ENCODE data around the gene CYP3A5. TPM values are rescaled to one million over a fixed set of nuclear protein-coding genes. Genes with fewer than 3 reads are reported as not detected.

Gene CYP3A5
- total and polyA plus RNA-seq, 9 of the 15 experiments (the other 6 are each of a cell fraction or from before 2014, with no cell fraction given), result 0.73 to 2.8 (median 1.5) TPM

DNA sequence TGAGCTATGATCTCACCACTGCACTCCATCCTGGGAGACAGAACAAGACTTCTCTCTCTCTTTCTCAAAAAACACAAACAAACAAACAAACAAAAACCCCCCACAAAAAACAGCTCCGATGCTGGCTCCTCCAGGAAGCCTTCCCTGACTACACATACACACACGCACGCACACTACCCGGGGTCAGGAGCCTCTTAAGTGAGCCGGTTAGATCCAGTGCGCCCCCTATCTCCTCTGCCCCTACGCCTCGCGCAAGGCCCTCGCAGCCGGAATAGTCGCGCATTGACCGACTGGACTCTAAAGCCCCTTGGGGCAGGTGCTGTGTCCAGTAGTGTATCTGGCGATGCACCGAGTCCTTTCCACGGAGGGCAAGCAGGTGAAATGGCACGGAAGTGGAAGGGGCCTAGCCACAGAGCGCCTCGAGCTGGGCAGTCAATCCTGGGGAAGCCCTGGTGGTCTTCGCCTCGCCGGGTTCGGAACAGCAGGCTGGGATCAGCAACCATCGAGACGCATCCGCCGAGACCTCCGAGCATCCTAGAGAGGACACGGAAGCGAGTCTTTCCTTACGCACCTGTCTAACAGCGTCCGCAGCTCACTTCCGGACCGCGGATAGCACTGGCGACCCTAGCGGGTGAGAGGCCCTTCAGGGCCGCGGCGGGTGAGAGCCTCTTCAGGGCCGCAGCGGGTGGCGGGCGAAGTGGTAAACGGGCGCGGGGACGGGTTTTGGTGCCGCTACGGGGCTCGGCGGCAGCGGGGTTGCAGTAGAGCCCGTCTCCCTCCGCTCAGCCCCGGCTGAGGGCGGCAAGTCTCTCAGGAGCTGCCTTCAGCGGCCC is 63.2 kb downstream of the CYP3A5 start, which contains the start of gene ZSCAN25 (continued):
- TF ChIP-seq ZNF277 (CRISPR knock-in tag; IDR thresholded peaks at IDR 0.05; ENCODE audit: borderline replicate concordance), result no peak
- TF ChIP-seq THRAP3 (IDR thresholded peaks at IDR 0.05; ENCODE audit: borderline replicate concordance), result peak; percentile 70; the same call in 1 of the 2 replicates
- TF ChIP-seq RAD21 (CRISPR knock-in tag; conservative IDR thresholded peaks at IDR 0.05 in 1 of 2, IDR thresholded peaks at IDR 0.05 in 1 of 2), result peak; percentile 48 to 70
- TF ChIP-seq PYGO2 (tag; IDR thresholded peaks at IDR 0.05), result no peak
- no peak for TF ChIP-seq MTA2 (IDR thresholded peaks at IDR 0.05; ENCODE audit: low read depth)
- TF ChIP-seq, protein P1, sequence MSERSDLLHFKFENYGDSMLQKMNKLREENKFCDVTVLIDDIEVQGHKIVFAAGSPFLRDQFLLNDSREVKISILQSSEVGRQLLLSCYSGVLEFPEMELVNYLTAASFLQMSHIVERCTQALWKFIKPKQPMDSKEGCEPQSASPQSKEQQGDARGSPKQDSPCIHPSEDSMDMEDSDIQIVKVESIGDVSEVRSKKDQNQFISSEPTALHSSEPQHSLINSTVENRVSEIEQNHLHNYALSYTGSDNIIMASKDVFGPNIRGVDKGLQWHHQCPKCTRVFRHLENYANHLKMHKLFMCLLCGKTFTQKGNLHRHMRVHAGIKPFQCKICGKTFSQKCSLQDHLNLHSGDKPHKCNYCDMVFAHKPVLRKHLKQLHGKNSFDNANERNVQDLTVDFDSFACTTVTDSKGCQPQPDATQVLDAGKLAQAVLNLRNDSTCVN (CRISPR knock-in tag; IDR thresholded peaks at IDR 0.05), result 0 out of 2 replicates have a peak, but pooled peaks have one; percentile 16
- peak; percentile 28; the same call in 1 of the 2 replicates for TF ChIP-seq TEAD4 (IDR thresholded peaks at IDR 0.05; ENCODE audit: low read length)
- TF ChIP-seq TEAD4 (CRISPR knock-in tag; IDR thresholded peaks at IDR 0.05; ENCODE audit: borderline replicate concordance), result no peak
- no peak for TF ChIP-seq NELFE (IDR thresholded peaks at IDR 0.05; ENCODE audit: insufficient read depth, insufficient read length)
- TF ChIP-seq PTRF (tag; IDR thresholded peaks at IDR 0.05), result no peak
- TF ChIP-seq E2F3 (CRISPR knock-in tag; IDR thresholded peaks at IDR 0.05), result no peak
- peak; percentile 100 for TF ChIP-seq ZFP36 (IDR thresholded peaks at IDR 0.05; ENCODE audit: low read depth, low read length, partially characterized antibody)
- no peak for TF ChIP-seq ATF2 (CRISPR knock-in tag; IDR thresholded peaks at IDR 0.05)
- TF ChIP-seq, protein P2, sequence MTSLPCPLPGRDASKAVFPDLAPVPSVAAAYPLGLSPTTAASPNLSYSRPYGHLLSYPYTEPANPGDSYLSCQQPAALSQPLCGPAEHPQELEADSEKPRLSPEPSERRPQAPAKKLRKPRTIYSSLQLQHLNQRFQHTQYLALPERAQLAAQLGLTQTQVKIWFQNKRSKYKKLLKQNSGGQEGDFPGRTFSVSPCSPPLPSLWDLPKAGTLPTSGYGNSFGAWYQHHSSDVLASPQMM (CRISPR knock-in tag; IDR thresholded peaks at IDR 0.05), result no peak
- TF ChIP-seq SRSF1 (IDR thresholded peaks at IDR 0.05; ENCODE audit: low read depth, low read length), result no peak
- TF ChIP-seq ZBTB12 (CRISPR knock-in tag; IDR thresholded peaks at IDR 0.05), result peak; percentile 61; the same call in 1 of the 2 replicates
- TF ChIP-seq, protein P3, sequence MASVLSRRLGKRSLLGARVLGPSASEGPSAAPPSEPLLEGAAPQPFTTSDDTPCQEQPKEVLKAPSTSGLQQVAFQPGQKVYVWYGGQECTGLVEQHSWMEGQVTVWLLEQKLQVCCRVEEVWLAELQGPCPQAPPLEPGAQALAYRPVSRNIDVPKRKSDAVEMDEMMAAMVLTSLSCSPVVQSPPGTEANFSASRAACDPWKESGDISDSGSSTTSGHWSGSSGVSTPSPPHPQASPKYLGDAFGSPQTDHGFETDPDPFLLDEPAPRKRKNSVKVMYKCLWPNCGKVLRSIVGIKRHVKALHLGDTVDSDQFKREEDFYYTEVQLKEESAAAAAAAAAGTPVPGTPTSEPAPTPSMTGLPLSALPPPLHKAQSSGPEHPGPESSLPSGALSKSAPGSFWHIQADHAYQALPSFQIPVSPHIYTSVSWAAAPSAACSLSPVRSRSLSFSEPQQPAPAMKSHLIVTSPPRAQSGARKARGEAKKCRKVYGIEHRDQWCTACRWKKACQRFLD (CRISPR knock-in tag; IDR thresholded peaks at IDR 0.05), result peak; percentile 56; the same call in 1 of the 2 replicates
- TF ChIP-seq BCL6 (CRISPR knock-in tag; IDR thresholded peaks at IDR 0.05), result no peak

All from K562 (cell line).